GM12878 (cell line): ENCODE results near the gene BDNF.

Source experiments
- ASH2L ChIP-seq: fragments of 300-600, 200-600 bp; sonication (generic); IDR thresholded peaks from 2 replicates; pipeline ENCODE4 v1.6.1; 2017; ENCODE audit warnings: low read depth, mild to moderate bottlenecking, borderline replicate concordance
- CEBPB ChIP-seq, 2 experiments: fragments of 150-350 bp in 1 of 2; IDR thresholded peaks; 2 replicates each; pipeline ENCODE4 v1.6.1; 2012 to 2014; ENCODE audit warnings: low read depth in 2 of 2, low read length in 2 of 2, borderline replicate concordance in 1 of 2, inconsistent platforms in 1 of 2
- HDAC2 ChIP-seq: fragments of 200-600 bp; sonication (generic); IDR thresholded peaks from 2 replicates; pipeline ENCODE4 v1.6.1; 2017
- MAX ChIP-seq: IDR thresholded peaks from 2 replicates; pipeline ENCODE4 v1.6.1; 2012; ENCODE audit warnings: low read depth, low read length, improper control_type of control experiment
- MTA3 ChIP-seq: IDR thresholded peaks from 2 replicates; pipeline ENCODE4 v1.6.1; 2012; ENCODE audit warnings: low read length, inconsistent platforms, borderline replicate concordance
- MYC ChIP-seq: IDR thresholded peaks from 2 replicates; pipeline ENCODE4 v1.6.1; 2011; ENCODE audit warnings: mild to moderate bottlenecking, low read length, moderate library complexity, inconsistent platforms; ENCODE audit not compliant: insufficient read depth, insufficient replicate concordance, insufficient read length, severe bottlenecking
- NFIC ChIP-seq: IDR thresholded peaks from 2 replicates; pipeline ENCODE4 v1.6.1; 2012; ENCODE audit warnings: low read depth, mild to moderate bottlenecking, inconsistent platforms, low read length, moderate library complexity
- POLR2AphosphoS5 ChIP-seq: IDR thresholded peaks from 2 replicates; pipeline ENCODE4 v1.6.1; 2011; ENCODE audit warnings: mild to moderate bottlenecking, low read length, inconsistent platforms
- RB1 ChIP-seq: fragments of 450-650 bp; formaldehyde crosslinking; IDR thresholded peaks from 2 replicates; pipeline ENCODE4 v1.6.1; 2017; ENCODE audit warnings: mild to moderate bottlenecking, borderline replicate concordance
- TAF1 ChIP-seq: IDR thresholded peaks from 2 replicates; pipeline ENCODE4 v1.6.1; 2011; ENCODE audit warnings: mild to moderate bottlenecking, low read depth, low read length, borderline replicate concordance
- YY1 ChIP-seq: IDR thresholded peaks from 2 replicates; pipeline ENCODE4 v1.6.1; 2011; ENCODE audit warnings: low read depth, mild to moderate bottlenecking, low read length

GRCh38 chr11:27718863-27719545 lies 18.7 kb upstream of the BDNF start:
- TF ChIP-seq MYC = no peak
- no peak for TF ChIP-seq TAF1
- no peak for TF ChIP-seq RB1
- no peak for TF ChIP-seq HDAC2
- no peak for TF ChIP-seq YY1
- TF ChIP-seq POLR2AphosphoS5 = no peak
- no peak for TF ChIP-seq MAX
- TF ChIP-seq CEBPB (IDR thresholded peaks at IDR 0.05; ENCODE audit: borderline replicate concordance in 1 of 2, low read depth in 2 of 2, low read length in 2 of 2) = no peak
- no peak for TF ChIP-seq NFIC
- TF ChIP-seq ASH2L = no peak
- no peak for TF ChIP-seq MTA3
